Prostate gland (tissue), 2 donors: ENCODE data around the gene INTS13. TPM values are rescaled to one million over a fixed set of nuclear protein-coding genes. Genes with fewer than 3 reads are reported as not detected.

ENCODE experiments used
- DNase-seq: peaks from one replicate; pipeline ENCODE4 v3.0.0-alpha.2; 2019; ENCODE audit warnings: low spot score
- H3K27ac ChIP-seq, 2 donors: fragments of 200-600 bp; sonication (generic); 2 replicates each; pipeline ENCODE4 v1.5.1; 2017 to 2019
- H3K27me3 ChIP-seq: fragments of 200-600 bp; sonication (generic); replicated peaks from 2 replicates; pipeline ENCODE4 v1.5.1; 2019; ENCODE audit not compliant: insufficient read depth
- H3K36me3 ChIP-seq, 2 donors: fragments of 200-600 bp; sonication (generic); 1 replicate in 1 of 2; 2 replicates in 1 of 2; pipeline versions ENCODE4 v1.5.1 to v1.8.1; 2017 to 2019
- H3K4me1 ChIP-seq: fragments of 200-600 bp; sonication (generic); replicated peaks from 2 replicates; pipeline ENCODE4 v1.5.1; 2019
- H3K4me3 ChIP-seq, 2 donors: fragments of 200-600 bp; sonication (generic); 2 replicates each; pipeline ENCODE4 v1.5.1; 2017 to 2019
- H3K9me3 ChIP-seq: fragments of 200-600 bp; sonication (generic); 2 replicates; pipeline ENCODE4 v1.5.1; 2017
- POLR2A ChIP-seq: fragments of 450-650 bp; IDR thresholded peaks from one replicate; pipeline ENCODE4 v1.6.1; 2016; ENCODE audit warnings: antibody characterized with exemption, mild to moderate bottlenecking
- POLR2AphosphoS5 ChIP-seq: sonication (generic); formaldehyde crosslinking; IDR thresholded peaks from one replicate; pipeline ENCODE4 v1.6.1; 2017; ENCODE audit warnings: antibody characterized with exemption
- WGBS: methylation state at CpG from one replicate; pipeline ENCODE4 v1.1.5; 2018; 5-methylcytosine and 5-hydroxymethylcytosine counted together
- intact Hi-C: fragments of 100-400 bp; cut with DNase I; formaldehyde crosslinking; loops from one replicate; pipeline ENCODE4 v1.14.2; 2022
- total RNA-seq, 2 donors: library from RNA; depleted of rRNA; stranded (reverse); fragments of >200 nt; gene quantifications; one replicate each; pipeline ENCODE4 v1.1.0, GENCODE V29; 2016
- TF ChIP-seq, protein P1 (sequence below), 4 experiments: fragments of 200-600 bp in 2 of 4; fragments of 450-650 bp in 2 of 4; sonication (generic) in 2 of 4; IDR thresholded peaks; 1 replicate in 3 of 4; 2 replicates in 1 of 4; pipeline ENCODE4 v1.5.1; 2016 to 2019; ENCODE audit warnings: antibody characterized with exemption in 4 of 4, mild to moderate bottlenecking in 2 of 4, moderate library complexity in 2 of 4

INTS13 gene
- total RNA-seq, 2 donors from 2014 or later, result 22.1 to 23.5 TPM

DNA sequence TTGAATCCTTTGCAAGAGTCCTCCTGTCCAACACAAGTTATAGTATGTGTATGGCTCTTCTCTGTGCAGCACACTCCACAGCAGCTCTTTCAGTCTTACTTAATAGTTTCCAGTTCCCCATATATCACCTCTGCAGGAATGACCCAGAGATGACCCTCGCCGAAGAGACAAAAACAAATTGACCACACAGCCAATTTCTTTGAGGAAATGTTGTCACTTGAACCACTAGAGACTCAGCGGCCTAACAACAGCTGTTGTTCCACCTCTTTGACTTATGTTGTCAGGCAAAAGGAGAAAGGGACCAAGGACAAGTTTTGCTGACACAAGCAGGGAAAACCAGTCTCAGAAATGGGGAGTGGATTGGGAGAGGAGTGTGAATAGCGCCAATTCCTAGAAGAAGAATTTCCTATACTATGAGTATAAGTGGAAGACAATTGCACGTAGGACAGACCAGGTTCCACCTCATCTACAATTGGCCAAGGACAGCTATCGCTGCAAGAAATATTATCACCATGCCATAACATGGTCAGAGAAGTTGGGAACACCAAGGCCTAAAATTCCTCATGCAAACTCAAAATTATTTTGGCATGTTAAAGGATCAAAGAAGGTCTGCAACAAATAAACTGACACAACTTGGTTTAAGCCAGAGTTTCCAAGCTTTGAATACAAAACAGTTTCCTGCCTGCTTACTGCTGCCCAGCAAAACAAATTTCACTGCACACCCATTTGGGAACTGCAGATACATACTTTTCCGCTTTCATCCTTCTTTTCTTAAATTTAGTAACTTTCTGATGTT lies 63.1 kb downstream of the INTS13 start:
- WGBS, result 85% methylated on average over 7 of the region's 7 CpGs
- Histone ChIP-seq H3K4me1 (peaks cover 3% of the 10 kb centered on the region), H3K4me3 (no peak overlapping the region), H3K9me3 (no peaks in the 10 kb centered on the region), H3K36me3 (no peaks in the 10 kb centered on the region), H3K27ac (no peak overlapping the region), H3K27me3 (no peaks in the 10 kb centered on the region)
- TF ChIP-seq, protein P1, sequence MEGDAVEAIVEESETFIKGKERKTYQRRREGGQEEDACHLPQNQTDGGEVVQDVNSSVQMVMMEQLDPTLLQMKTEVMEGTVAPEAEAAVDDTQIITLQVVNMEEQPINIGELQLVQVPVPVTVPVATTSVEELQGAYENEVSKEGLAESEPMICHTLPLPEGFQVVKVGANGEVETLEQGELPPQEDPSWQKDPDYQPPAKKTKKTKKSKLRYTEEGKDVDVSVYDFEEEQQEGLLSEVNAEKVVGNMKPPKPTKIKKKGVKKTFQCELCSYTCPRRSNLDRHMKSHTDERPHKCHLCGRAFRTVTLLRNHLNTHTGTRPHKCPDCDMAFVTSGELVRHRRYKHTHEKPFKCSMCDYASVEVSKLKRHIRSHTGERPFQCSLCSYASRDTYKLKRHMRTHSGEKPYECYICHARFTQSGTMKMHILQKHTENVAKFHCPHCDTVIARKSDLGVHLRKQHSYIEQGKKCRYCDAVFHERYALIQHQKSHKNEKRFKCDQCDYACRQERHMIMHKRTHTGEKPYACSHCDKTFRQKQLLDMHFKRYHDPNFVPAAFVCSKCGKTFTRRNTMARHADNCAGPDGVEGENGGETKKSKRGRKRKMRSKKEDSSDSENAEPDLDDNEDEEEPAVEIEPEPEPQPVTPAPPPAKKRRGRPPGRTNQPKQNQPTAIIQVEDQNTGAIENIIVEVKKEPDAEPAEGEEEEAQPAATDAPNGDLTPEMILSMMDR (IDR thresholded peaks at IDR 0.05), result no peak
- TF ChIP-seq POLR2AphosphoS5, result no peak
- no peak for TF ChIP-seq POLR2A
- no peak for DNase-seq
- intact Hi-C loops, result no loop called here

DNA sequence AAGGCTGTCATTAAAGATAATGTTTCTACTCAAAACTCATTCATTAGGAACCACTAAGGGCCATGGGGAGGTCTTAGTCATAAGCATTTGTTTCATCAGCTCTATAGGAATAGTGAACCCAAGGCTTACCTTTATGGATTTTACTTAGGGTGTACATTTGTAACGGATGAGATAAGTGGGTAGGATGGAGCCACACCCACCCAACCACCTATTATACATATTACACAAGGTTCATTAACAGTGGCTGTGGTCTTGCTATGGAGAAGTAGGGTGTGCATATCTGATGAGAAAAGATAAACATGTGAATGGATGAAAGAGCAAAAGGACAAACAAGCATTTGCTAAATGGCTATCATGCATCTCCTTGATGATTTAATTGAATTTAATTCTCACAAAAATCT lies 65.2 kb downstream of the INTS13 start:
- H3K4me1 ChIP-seq, result no peaks in the 10 kb centered on the region
- intact Hi-C loops, result no loop called here
- H3K4me3 ChIP-seq, result no peak overlapping the region
- DNase-seq, result no peak
- TF ChIP-seq, protein P1 (IDR thresholded peaks at IDR 0.05), result no peak
- TF ChIP-seq POLR2A, result no peak
- no peak for TF ChIP-seq POLR2AphosphoS5
- H3K9me3 ChIP-seq, result no peaks in the 10 kb centered on the region
- H3K36me3 ChIP-seq, result no peaks in the 10 kb centered on the region
- WGBS, result 85% methylated on average over 1 of the region's 1 CpG
- H3K27ac ChIP-seq, result no peak overlapping the region
- H3K27me3 ChIP-seq, result no peaks in the 10 kb centered on the region

DNA sequence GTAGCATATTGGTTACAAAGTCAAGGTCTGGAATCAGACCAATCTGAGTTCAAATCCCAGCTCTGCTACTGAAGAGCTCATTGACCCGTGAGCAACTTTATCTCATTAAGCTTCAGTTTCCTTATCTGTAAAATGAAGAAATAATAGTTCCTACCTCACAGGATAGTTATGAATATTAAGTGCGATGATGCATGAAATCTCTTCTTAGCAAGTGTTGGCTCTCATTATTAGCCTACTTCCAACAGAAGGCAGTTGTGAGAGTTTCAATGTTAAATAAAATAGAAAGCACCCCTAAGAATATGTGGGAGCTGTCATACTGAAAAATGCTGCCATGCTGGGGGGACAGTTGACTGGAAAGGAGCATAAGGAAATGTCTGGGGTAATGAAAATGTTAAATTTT lies 65.8 kb downstream of the INTS13 start:
- Histone ChIP-seq H3K9me3 (no peaks in the 10 kb centered on the region), H3K4me3 (no peak overlapping the region), H3K36me3 (no peaks in the 10 kb centered on the region), H3K27ac (no peak overlapping the region), H3K4me1 (no peaks in the 10 kb centered on the region), H3K27me3 (no peaks in the 10 kb centered on the region)
- WGBS, result 81% methylated on average over 2 of the region's 2 CpGs
- TF ChIP-seq POLR2A, result no peak
- no peak for TF ChIP-seq POLR2AphosphoS5
- TF ChIP-seq, protein P1 (IDR thresholded peaks at IDR 0.05), result no peak
- intact Hi-C loops, result no loop called here
- no peak for DNase-seq

- DNase-seq, result peak; percentile 78
These were observed 67.0 kb downstream of the INTS13 start for GRCh38 chr12:26870491-26871419.

More at GRCh38 chr12:26870491-26871419, 67.0 kb downstream of the INTS13 start:
- Histone ChIP-seq H3K27me3 (no peaks in the 10 kb centered on the region), H3K4me1 (no peaks in the 10 kb centered on the region), H3K36me3 (no peaks in the 10 kb centered on the region), H3K4me3 (no peak overlapping the region), H3K9me3 (no peaks in the 10 kb centered on the region), H3K27ac (peak overlapping the region in 1 of 2 donors; percentile 1)
- TF ChIP-seq, protein P1 (IDR thresholded peaks at IDR 0.05), result no peak
- TF ChIP-seq POLR2AphosphoS5, result peak; percentile 46
- 11% methylated on average over 11 of the region's 11 CpGs for WGBS
- intact Hi-C loops, result no loop called here
